ENCODE results near the gene FOLR3.

GRCh38 chr11:72105888-72106287 is 29.6 kb upstream of the FOLR3 start, which contains the start of gene TOMT:
- TF ChIP-seq EZH2 (IDR thresholded peaks at IDR 0.05; ENCODE audit: insufficient read depth, low read length), result no peak
- TF ChIP-seq CTCF (IDR thresholded peaks at IDR 0.05; ENCODE audit: insufficient read depth, low read depth, low read length), result no peak

Data from astrocyte (in vitro differentiated cells and primary cell).